Endothelial cell of umbilical vein (primary cell): Measurements from ENCODE around the gene LTF. TPM values are rescaled to one million over a fixed set of nuclear protein-coding genes. Genes with fewer than 3 reads are reported as not detected.

Source experiments
- BruUV-seq: library from RNA; stranded (reverse); fragments of 400-500 nt; replicated peaks from 2 replicates; lab custom pipeline; 2021; lab: Mats Ljungman, UMichigan
- CTCF ChIA-PET: fragments of 300-600, 350-600 bp; sonication (Branson Sonifier 250); formaldehyde crosslinking; loops from one replicate; lab custom pipeline; 2021; ENCODE audit warnings: antibody characterized with exemption, inconsistent platforms; lab: Charles Lee
- POLR2A ChIA-PET: fragments of 300-600, 350-600 bp; sonication (Branson Sonifier 250); formaldehyde crosslinking; loops from one replicate; lab custom pipeline; 2021; ENCODE audit warnings: antibody characterized with exemption, inconsistent platforms; lab: Charles Lee
- DNase-seq: peaks from one replicate; pipeline ENCODE4 v3.0.0-alpha.2; 2011; ENCODE audit warnings: low read depth, low spot score
- FAIRE-seq: peaks from 2 replicates; lab custom pipeline; 2011; peaks lifted over from hg19 to GRCh38; lab: Jason Lieb, UNC
- H2AFZ ChIP-seq: 2 replicates; pipeline ENCODE4 v1.6.0; 2012; ENCODE audit warnings: low read depth, low read length, control low read depth, inconsistent platforms
- H3K27ac ChIP-seq: 2 replicates; pipeline ENCODE4 v1.5.1; 2011; ENCODE audit warnings: low read depth, mild to moderate bottlenecking, control low read depth, low read length, moderate library complexity; ENCODE audit not compliant: insufficient read depth
- H3K27me3 ChIP-seq, 2 experiments: 2 replicates each; pipeline versions ENCODE4 v1.6.0 to v1.6.1; 2011; ENCODE audit warnings: low read length in 2 of 2, mixed read lengths in 1 of 2; ENCODE audit not compliant: control insufficient read depth in 2 of 2, insufficient read depth in 2 of 2
- H3K36me3 ChIP-seq, 2 experiments: 2 replicates in 1 of 2; 3 replicates in 1 of 2; pipeline ENCODE4 v1.5.1; 2011; ENCODE audit warnings: low read length in 2 of 2, mild to moderate bottlenecking in 1 of 2, moderate library complexity in 1 of 2; ENCODE audit not compliant: control insufficient read depth in 2 of 2, insufficient read depth in 2 of 2; ENCODE audit errors: extremely low read depth in 1 of 2
- H3K4me1 ChIP-seq: 3 replicates; pipeline ENCODE4 v1.5.1; 2011; ENCODE audit warnings: mild to moderate bottlenecking, low read length; ENCODE audit not compliant: control insufficient read depth, insufficient read depth; ENCODE audit errors: extremely low read depth
- H3K4me2 ChIP-seq: 2 replicates; pipeline ENCODE4 v1.6.1; 2011; ENCODE audit warnings: low read length, control low read depth, mixed read lengths; ENCODE audit not compliant: insufficient read depth
- H3K4me3 ChIP-seq, 3 experiments: fragments of 200-600 bp in 1 of 3; sonication (generic), shearing (Covaris generic) in 1 of 3; replicated peaks in 1 of 3; 2 replicates each; pipeline ENCODE4 v1.5.1; 2011 to 2016; ENCODE audit warnings: control low read depth in 3 of 3, low read length in 3 of 3, mild to moderate bottlenecking in 2 of 3, inconsistent platforms in 1 of 3, low read depth in 1 of 3, moderate library complexity in 1 of 3; ENCODE audit not compliant: insufficient read depth in 1 of 3
- H3K79me2 ChIP-seq: 2 replicates; pipeline ENCODE4 v1.6.0; 2012; ENCODE audit warnings: low read length, inconsistent platforms; ENCODE audit not compliant: control insufficient read depth, insufficient read depth
- H3K9ac ChIP-seq: replicated peaks from 2 replicates; pipeline ENCODE3; 2011; ENCODE audit warnings: low read length, control low read depth; ENCODE audit not compliant: insufficient read depth; ENCODE audit errors: extremely low read depth
- H3K9me1 ChIP-seq: replicated peaks from 3 replicates; pipeline ENCODE4 v1.6.0; 2011; ENCODE audit warnings: mild to moderate bottlenecking, low read length; ENCODE audit not compliant: control insufficient read depth, insufficient read depth; ENCODE audit errors: extremely low read depth
- H3K9me3 ChIP-seq: replicated peaks from 2 replicates; pipeline ENCODE4 v1.5.1; 2012; ENCODE audit warnings: low read length, inconsistent platforms; ENCODE audit not compliant: control insufficient read depth, insufficient read depth
- H4K20me1 ChIP-seq: replicated peaks from 2 replicates; pipeline ENCODE3; 2011; ENCODE audit warnings: mild to moderate bottlenecking, low read length; ENCODE audit not compliant: control insufficient read depth, insufficient read depth; ENCODE audit errors: extremely low read depth
- CTCF ChIP-seq, 2 donors: IDR thresholded peaks; 1 replicate in 1 of 2; 2 replicates in 1 of 2; pipeline ENCODE4 v1.5.1; 2011; ENCODE audit warnings: low read length in 2 of 2, mild to moderate bottlenecking in 2 of 2, moderate library complexity in 2 of 2, control low read depth in 1 of 2, inconsistent platforms in 1 of 2, low read depth in 1 of 2; ENCODE audit not compliant: insufficient read depth in 1 of 2; ENCODE audit errors: extremely low read depth in 1 of 2
- EZH2 ChIP-seq: IDR thresholded peaks from 2 replicates; pipeline ENCODE4 v1.6.1; 2012; ENCODE audit warnings: borderline replicate concordance, low read depth, mild to moderate bottlenecking, moderate library complexity, low read length, inconsistent platforms; ENCODE audit not compliant: severe bottlenecking
- FOS ChIP-seq: IDR thresholded peaks from 2 replicates; pipeline ENCODE4 v1.6.1; 2011; ENCODE audit warnings: mild to moderate bottlenecking, low read length, moderate library complexity, borderline replicate concordance; ENCODE audit not compliant: insufficient read depth
- GATA2 ChIP-seq: IDR thresholded peaks from 2 replicates; pipeline ENCODE4 v1.7.0; 2011; ENCODE audit warnings: low read depth, mild to moderate bottlenecking, moderate library complexity, mixed read lengths, low read length; ENCODE audit not compliant: insufficient read length, insufficient read depth
- JUN ChIP-seq: IDR thresholded peaks from 2 replicates; pipeline ENCODE4 v1.6.1; 2011; ENCODE audit warnings: borderline replicate concordance, low read depth; ENCODE audit not compliant: insufficient read length, insufficient read depth
- MYC ChIP-seq: IDR thresholded peaks from one replicate; pipeline ENCODE4 v1.6.1; 2011; ENCODE audit warnings: mild to moderate bottlenecking, low read depth, low read length
- POLR2A ChIP-seq: IDR thresholded peaks from 2 replicates; pipeline ENCODE4 v1.6.1; 2012; ENCODE audit warnings: low read depth, mild to moderate bottlenecking, control low read depth, low read length
- POLR2AphosphoS5 ChIP-seq: IDR thresholded peaks from 2 replicates; pipeline ENCODE4 v1.6.1; 2012; ENCODE audit warnings: low read depth, mild to moderate bottlenecking, control low read depth, low read length, moderate library complexity; ENCODE audit not compliant: insufficient read depth
- dilution Hi-C: fragments of 300-500 bp; cut with MboI; formaldehyde crosslinking; loops from one replicate; pipeline ENCODE4 v1.15.0; 2019; ENCODE audit warnings: low sequenced_read_pairs; ENCODE audit not compliant: extremely low pct_ligation_motif_present
- intact Hi-C: fragments of 100-400 bp; cut with micrococcal nuclease; formaldehyde crosslinking; loops from one replicate; pipeline ENCODE4 v1.10.0; 2022
- polyA plus RNA-seq, 4 experiments: library from polyadenylated mRNA; depleted of rRNA in 3 of 4; stranded (reverse) in 3 of 4; unstranded in 1 of 4; fragments of >200 nt; gene quantifications; 2 replicates each; pipeline versions ENCODE4 v1.2.1 to v1.2.3, GENCODE V29; 2011 to 2012; ENCODE audit warnings: missing spikeins in 1 of 4
- total RNA-seq: library from RNA; stranded (reverse); gene quantifications from 2 replicates; pipeline ENCODE4 v1.2.3, GENCODE V29; 2021
- TF ChIP-seq, protein P1 (sequence below): IDR thresholded peaks from 2 replicates; pipeline ENCODE4 v1.6.1; 2011; ENCODE audit not compliant: insufficient read depth, insufficient read length

The LTF gene
- total and polyA plus RNA-seq, 2 donors (not counting 3 experiments of a cell fraction or from before 2014, with no cell fraction given) = not detected

DNA sequence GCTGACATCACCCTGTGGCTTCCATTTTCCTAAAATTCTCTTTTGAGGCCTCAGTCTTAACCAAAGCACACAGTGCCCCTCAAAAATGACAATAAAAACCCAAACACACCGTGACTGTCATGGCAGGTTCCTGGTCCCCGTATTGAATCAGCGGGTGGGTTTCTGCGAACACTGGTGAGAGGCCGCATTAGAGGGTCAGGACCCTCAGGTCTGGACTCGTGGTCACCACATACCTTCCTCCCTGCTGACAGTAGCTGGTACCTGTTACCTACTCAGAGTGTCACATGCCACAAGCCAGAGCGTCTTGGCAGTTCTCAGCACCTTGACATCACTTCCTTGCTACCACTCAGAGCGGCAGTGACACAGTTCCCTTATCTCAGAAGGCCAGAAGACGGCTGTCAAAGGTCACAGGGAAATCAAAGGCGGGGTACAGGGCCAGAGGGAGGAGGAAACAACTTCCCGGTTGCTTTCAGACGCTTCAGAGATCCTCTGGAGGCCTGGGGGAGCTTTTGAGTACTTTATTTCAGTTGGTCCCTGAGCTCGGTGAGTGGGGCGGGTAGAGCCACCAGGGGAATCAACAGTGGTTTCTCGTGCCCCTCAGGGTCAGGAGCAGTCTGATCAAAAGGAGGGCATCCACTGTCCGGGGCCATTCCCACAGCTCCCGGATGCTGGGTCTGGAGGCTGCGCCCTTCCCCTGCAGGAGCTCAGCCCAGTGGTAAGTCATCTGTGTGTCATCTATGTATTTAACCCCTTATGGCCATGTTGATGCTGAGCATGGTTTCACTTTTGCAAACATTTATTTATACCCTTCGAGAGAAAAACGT is 57.7 kb downstream of the LTF start, which contains the start of the genes CCR5AS and CCRL2:
CCR5AS (minus strand) TSS at position 279 of the 824 bp plus-strand sequence.
CCRL2 (plus strand) TSS at position 472 of the 824 bp plus-strand sequence. CDS start 821 bp downstream, outside the sequence.
- H4K20me1 ChIP-seq = no peaks in the 10 kb centered on the region
- peak within 1 kb of the TSS; percentile 63 for H3K27ac ChIP-seq
- TSS peak; percentile 78 for BruUV-seq
- no peaks in the 10 kb centered on the region for H3K36me3 ChIP-seq
- peak; percentile 85 for FAIRE-seq
- H3K9me3 ChIP-seq = no peaks in the 10 kb centered on the region
- CTCF ChIA-PET = interaction anchor here (0.5 to 6.8 kb wide), 8 partner anchors 9 to 1922 kb away, joined by 3 to 50 read pairs (median 4); no protein-coding TSS in a partner anchor
- intact Hi-C loops = loop anchor here (1.0 kb wide), 1 partner anchor 21 kb away; no protein-coding TSS in a partner anchor
- H3K9me1 ChIP-seq = no peaks in the 10 kb centered on the region
- H3K4me1 ChIP-seq = peaks cover 41% of the 10 kb centered on the region
- H2AFZ ChIP-seq = peak within 1 kb of the TSS; percentile 89
- POLR2A ChIA-PET = no interaction called here
- TF ChIP-seq, protein P1, sequence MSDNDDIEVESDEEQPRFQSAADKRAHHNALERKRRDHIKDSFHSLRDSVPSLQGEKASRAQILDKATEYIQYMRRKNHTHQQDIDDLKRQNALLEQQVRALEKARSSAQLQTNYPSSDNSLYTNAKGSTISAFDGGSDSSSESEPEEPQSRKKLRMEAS = peak; percentile 49
- TF ChIP-seq MYC = no peak
- peak; percentile 18 for TF ChIP-seq JUN
- TF ChIP-seq EZH2 = no peak
- peak; percentile 35 for TF ChIP-seq POLR2A
- peak; percentile 52 for TF ChIP-seq FOS
- peak; percentile 87 for TF ChIP-seq GATA2
- no peak for TF ChIP-seq CTCF (IDR thresholded peaks at IDR 0.05; ENCODE audit: extremely low read depth in 1 of 2, insufficient read depth in 1 of 2, low read depth in 1 of 2, low read length in 2 of 2)
- peak; percentile 38 for TF ChIP-seq POLR2AphosphoS5
- peak within 1 kb of the TSS; percentile 93 for H3K4me2 ChIP-seq
- peak within 1 kb of the TSS; percentile 19 to 67 (median 23) for H3K4me3 ChIP-seq
- peak; percentile 86 for DNase-seq
- H3K9ac ChIP-seq = peak within 1 kb of the TSS; percentile 77
- no peaks in the 10 kb centered on the region for H3K27me3 ChIP-seq
- H3K79me2 ChIP-seq = no peaks in the 10 kb centered on the region
- dilution Hi-C loops = no loop called here
